ENCODE results near the gene TSSC4.

TSSC4 gene

GRCh38 chr11:2369896-2370295 lies 30.7 kb upstream of the TSSC4 start:
- DNase-seq, result no peak

DNA sequence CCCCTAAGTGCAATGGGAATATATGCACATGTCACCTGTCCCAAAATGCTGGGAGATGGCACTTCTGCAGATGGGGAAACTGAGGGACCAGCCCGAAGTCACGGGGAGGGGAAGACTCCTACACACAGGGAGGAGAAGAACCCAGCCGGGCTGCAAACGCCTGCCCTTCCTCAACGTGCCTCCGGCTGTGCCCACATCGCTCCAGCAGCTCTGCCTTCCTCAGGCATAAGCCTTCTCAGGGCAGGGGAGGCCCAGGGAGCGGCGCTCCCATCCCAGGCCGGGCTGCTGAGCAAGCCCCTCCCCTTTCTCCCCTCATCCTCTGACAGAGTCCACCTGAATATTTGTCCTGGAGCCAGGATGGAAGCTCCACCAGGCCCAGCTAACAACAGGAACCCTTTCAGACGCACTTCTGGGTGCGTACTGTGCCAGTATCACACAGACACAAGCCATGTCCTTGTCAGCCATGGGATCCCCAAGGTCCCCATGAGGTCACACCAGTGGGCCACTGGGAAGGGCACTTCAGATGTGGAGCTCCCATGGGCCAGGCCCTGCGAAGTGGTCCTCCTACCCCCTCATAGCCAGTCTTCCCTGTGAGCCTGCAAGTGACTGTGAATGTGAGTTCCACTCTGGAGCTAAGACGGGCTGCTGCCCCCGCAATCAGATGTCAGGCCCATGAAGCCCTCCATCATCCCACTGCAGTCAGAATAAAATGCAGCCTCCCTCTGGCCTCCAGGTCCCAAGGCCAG lies 25.9 kb upstream of the TSSC4 start:
- DNase-seq, result no peak

DNA sequence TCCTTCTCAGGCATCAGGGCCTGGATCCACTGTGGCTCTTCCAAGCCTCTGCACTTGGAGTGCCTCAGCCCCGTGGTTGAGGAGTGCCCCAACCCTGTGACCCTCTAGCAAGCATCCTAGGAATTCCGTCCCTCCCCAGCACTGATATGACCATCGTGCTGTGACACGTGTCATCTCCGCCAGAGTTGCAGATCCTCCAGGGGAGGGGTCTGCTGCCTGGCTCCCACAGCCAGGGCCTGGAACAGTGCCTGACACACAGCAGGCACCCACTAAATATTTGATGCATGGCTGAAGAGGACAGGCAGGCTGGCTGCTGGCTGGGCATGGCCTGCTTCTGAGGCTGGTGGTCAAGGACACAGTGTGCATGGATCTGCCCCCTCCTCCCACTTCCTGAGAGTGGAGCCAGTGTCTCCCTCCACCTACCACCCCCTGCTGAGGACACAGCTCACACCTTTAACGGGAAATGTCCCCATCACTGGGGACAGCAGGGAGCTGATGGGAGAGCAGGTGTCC lies 25.2 kb upstream of the TSSC4 start:
- DNase-seq, result no peak

DNA sequence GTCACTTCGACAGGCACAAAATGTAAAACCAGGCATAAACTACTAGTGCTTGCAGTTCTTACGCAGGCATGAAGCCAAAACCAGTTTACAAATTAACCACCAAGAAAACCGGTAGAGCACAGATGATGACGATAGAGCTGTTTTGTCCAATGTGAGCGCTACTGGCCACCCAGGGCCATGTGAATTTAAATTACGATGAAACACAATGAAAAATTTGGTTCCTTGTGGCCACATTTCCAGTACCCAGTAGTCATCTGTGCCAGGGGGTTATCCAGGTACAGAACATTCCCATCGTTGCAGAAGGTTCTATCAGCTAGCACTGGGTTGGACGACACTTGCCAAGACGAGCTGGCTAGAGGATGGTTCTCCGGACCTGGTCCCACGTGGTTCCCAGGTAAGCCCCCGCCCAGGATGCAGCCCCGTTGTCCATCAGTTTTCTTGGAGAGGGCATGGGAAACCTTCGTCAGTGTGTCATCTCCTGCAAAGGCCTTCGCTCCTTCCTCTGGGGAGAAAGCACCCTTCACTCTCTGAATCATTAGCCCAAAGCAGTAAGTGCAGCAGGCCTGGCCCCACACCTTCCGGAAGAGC lies 24.5 kb upstream of the TSSC4 start:
- DNase-seq, result no peak

- peak; percentile 64 for DNase-seq
Observed at GRCh38 chr11:2376751-2377451, 23.6 kb upstream of the TSSC4 start, which contains the start of gene CD81. Gene CD81, plus strand, starts transcription at chr11:2377310. Its CDS starts 240 bp downstream, at chr11:2377550.

GRCh38 chr11:2377511-2378443 lies 22.8 kb upstream of the TSSC4 start:
- DNase-seq, result peak; percentile 85

- peak; percentile 74 for DNase-seq
Observed at GRCh38 chr11:2378527-2379210, 21.9 kb upstream of the TSSC4 start.

DNA sequence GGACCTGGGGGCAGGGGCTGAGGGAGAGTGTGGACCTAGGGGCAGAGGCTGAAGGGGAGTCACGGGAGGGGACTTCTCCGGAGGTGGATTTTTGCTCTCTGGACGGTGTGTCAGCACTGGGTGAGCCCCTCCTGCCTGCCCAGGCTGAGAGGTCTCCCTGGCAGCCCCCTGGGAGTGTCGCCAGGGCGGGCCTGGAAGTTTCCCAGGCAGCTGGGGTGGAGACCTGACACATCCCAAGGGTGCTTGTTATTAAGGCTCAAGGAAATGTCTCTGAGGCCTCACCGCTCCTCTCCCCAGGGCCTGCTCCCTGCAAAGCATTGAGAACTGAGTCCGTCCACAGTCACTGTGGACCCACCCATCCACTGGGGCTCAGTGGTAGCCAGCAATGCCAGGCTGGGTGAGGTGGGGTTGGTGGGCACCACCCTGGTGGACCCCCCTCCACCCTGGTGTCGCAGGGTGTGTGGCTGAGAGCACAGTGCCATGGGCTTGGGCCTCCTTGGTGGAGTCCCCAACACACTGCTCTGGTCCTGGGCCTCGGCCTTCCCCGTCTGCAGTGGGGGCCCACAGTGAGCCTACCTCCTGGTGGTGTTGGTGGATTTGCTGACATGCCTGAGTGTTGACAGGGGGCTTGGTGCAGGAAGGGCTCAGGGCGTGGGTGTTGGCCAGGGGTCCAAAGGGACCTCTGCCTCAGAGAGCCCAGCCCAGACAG lies 20.9 kb upstream of the TSSC4 start:
- DNase-seq, result peak; percentile 17

DNA sequence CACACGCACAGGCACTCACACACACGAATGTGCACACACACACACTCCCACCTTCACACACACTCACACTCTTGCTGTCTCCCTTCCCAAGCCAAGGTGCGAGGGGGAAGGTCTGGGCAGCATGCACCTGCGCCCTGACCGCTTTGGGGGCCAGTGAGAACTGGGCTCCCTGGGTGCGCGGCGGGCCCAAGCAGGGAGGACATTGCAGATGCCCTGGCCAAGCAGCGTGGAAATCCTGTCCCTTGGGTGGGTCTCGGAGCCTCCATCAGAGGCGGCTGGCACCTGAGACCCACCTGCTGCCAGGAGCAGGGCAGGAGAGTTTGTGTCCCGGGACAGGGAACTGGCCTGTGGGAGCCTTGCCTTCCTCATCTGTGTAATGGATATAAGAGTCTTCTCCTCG lies 20.2 kb upstream of the TSSC4 start:
- DNase-seq, result no peak

DNA sequence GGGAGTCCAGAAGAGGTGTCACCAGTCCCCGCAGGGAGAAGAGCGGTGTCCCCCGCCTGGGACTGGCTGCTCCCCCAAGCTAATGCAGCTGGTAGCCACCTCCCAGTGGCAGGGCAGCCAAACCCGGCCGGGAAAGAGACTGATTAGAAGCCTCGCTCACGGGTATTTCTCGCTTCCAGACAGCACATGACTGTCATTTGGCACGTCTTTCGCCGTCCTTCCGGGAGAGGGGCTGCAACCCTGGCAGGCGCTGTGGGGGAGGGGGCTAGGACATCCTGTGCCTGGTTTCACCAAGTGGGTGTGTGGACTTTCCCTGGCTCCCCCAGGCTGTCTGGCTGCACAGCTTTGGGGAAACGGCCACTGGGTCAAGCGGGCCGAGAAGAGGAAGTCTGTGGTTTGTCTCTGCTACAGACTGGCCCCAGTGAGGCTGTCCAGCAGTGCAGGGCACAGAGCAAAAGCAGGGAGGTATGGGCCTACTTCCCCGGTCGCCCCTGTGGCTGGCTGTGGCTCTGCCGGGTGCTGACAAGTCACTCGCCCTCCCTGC lies 19.7 kb upstream of the TSSC4 start:
- DNase-seq, result peak; percentile 67

- DNase-seq, result peak; percentile 12
Observed at GRCh38 chr11:2381494-2382128, 18.9 kb upstream of the TSSC4 start.

DNA sequence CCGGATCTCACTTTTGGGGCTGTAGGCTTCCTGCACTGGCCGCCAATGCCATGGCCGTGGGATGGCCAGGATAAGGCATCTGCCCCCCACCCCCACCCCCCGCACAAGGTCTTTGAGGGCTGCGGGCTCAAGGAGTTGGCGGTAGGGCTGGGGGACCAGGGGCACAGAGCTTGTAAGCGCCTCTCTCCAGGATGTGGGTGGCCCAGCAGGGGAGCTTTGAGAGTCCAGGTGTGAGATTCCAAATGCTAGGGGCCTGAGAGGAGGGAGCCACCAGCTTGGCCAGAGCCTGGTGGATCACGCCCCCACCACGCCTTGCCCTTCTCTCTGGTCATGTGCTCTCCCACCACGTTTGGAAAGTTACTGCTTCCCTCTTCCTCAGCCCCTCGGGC lies 18.4 kb upstream of the TSSC4 start:
- DNase-seq, result no peak

GRCh38 chr11:2382936-2383851 lies 17.4 kb upstream of the TSSC4 start:
- DNase-seq, result peak; percentile 67

DNA sequence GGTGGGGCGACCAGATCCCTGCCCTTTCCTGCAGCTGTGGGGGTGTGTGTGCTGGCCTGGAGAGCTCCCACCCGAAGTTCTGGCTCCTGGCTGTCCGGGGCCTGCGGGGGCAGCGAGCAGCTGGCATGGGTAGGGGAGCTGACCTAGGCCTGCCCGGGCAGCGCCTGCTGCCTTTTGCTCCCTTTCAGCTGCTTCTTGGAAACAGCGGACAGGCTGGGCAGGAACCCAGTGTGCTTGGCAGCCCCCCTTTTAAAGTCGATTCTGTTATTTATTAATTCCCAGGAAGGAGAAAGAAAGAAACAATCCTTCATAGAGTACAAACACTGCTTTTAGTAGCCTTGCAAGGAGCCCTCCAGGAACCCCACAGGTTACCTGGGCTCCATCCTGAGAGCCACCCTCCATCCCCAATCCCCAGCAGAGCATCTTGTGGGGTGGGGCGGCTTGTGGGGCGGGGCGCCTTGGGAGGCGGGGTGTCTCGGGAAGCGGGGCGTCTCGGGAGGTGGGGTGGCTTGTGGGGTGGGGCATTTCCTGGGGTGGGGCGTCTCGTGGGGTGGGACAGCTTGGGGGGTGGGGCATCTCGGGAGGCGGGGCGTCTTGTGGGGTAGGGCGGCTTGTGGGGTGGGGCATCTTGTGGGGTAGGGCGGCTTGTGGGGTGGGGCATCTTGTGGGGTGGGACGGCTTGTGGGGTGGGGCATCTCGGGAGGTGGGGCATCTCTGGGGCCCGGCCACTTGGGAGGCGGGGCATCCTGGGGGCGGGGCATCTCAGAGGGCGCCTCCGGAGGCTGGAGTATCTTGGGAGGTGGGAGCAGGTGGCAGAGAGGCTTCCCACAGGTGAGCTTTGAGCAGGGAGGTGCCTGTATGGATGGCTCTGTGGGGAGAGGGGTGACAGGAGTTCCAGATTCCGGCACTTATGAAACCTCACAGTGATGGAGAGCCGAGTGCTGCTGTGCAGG lies 16.4 kb upstream of the TSSC4 start:
- no peak for DNase-seq

DNA sequence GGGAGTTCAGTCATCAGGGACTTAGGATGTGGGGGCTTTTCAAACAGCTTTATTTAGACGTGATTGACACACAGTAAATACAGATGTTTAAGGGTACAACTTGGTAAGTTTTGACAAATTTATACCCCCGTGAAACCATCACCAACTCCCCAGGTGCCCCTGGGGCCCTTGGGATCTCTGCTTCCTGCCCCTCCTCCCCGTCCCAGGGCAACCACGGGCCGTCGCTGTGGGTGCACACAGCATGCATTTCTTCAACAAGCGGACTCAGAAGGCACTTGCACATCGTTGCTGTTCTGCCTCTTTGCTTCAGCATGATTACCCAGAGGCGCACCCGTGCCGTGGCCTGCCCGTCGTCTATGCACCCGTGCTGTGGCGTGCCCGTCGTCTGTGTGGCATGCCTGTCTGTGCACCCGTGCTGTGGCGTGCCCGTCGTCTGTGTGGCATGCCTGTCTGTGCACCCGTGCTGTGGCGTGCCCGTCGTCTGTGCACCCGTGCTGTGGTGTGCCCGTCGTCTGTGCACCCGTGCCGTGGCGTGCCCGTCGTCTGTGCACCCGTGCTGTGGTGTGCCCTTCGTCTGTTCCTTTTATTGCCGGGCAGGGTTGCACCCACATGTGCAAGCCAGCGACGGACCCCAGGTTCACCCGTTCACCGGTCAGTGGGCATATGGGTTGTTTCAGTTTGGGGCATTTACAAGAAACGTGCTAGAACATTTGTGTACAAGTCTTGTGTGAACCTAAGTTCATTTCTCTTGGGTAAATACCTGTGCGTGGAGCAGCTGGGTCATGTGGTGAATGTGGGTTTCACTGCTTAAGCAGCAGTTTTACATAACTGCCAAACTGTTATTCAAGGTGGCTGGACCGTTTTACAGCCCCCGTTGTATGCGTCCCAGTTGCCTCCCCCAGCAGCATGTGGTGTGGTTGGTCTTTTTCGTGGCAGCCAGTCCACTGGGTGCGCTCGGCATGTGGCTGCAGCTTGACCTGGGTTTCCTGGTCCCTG lies 15.1 kb upstream of the TSSC4 start:
- DNase-seq, result no peak

- no peak for DNase-seq
Observed at GRCh38 chr11:2386591-2386990, 14.0 kb upstream of the TSSC4 start.
